Muscle layer of duodenum (tissue), 2 donors: ENCODE data around the gene ZFP64.

ENCODE experiments used
- H3K27ac ChIP-seq: one replicate; pipeline ENCODE4 v1.7.0; 2013; ENCODE audit warnings: mild to moderate bottlenecking, low read length
- H3K27me3 ChIP-seq: one replicate; pipeline ENCODE4 v1.7.0; 2013; ENCODE audit warnings: low read depth, mild to moderate bottlenecking, control low read depth, low read length
- H3K36me3 ChIP-seq, 2 donors: one replicate each; pipeline ENCODE4 v1.7.0; 2013; ENCODE audit warnings: low read length in 2 of 2, control low read depth in 1 of 2, mild to moderate bottlenecking in 1 of 2; ENCODE audit not compliant: insufficient read depth in 2 of 2, control insufficient read depth in 1 of 2
- H3K4me1 ChIP-seq, 2 donors: one replicate each; pipeline ENCODE4 v1.7.0; 2013; ENCODE audit warnings: low read length in 2 of 2, mild to moderate bottlenecking in 2 of 2, control low read depth in 1 of 2, moderate library complexity in 1 of 2; ENCODE audit not compliant: insufficient read depth in 2 of 2, control insufficient read depth in 1 of 2
- H3K4me3 ChIP-seq, 2 donors: one replicate each; pipeline ENCODE4 v1.7.0; 2013; ENCODE audit warnings: low read length in 2 of 2, low read depth in 1 of 2, mild to moderate bottlenecking in 1 of 2
- H3K9me3 ChIP-seq, 2 donors: one replicate each; pipeline ENCODE4 v1.7.0; 2013; ENCODE audit warnings: low read length in 2 of 2, control low read depth in 1 of 2, mild to moderate bottlenecking in 1 of 2; ENCODE audit not compliant: control insufficient read depth in 1 of 2
- donor health status: healthy.

ZFP64 gene

DNA sequence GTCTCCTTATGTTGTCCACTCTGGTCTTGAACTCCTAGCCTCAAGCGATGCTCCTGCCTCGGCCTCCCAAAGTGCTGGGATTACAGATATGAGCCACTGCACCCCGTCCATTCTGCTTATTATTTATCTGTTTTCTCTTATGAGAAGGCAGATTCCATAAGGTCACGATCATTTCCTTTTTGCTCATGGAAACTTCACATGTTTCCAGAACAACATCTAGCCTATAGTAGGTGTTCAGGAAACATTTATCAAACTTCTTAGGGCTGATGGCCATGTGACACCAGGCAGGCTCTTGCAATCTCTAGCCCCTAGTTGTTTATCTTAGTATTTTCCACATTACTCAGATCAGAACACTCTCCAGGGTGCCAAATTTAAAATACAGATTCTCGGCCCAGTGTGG, 61.2 kb downstream of the ZFP64 start:
- Histone ChIP-seq H3K36me3 (no peaks in the 10 kb centered on the region), H3K4me3 (no peak overlapping the region), H3K27ac (no peak overlapping the region), H3K27me3 (no peaks in the 10 kb centered on the region), H3K4me1 (no peaks in the 10 kb centered on the region), H3K9me3 (peaks cover 0 to 3% of the 10 kb centered on the region in 2 donors)

- H3K9me3 ChIP-seq: peaks cover 0 to 3% of the 10 kb centered on the region in 2 donors
These were observed 62.0 kb downstream of the ZFP64 start for GRCh38 chr20:52129611-52130010.

DNA sequence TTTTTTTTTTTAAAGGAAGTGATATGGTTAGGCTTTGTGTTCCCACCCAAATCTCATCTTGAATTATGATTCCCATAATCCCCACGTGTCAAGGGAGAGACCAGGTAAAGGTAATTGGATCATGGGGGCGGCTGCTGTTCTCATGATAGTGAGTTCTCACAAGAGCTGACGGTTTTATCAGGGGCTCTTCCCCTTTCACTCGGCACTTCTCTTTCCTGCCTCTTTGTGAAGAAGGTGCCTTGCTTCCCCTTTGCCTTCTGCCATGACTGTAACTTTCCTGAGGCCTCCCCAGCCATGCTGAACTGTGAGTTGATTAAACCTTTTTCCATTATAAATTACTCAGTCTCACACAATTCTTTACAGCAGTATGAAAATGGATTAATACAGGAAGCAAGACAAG, 64.3 kb downstream of the ZFP64 start:
- Histone ChIP-seq H3K4me1 (no peaks in the 10 kb centered on the region), H3K4me3 (no peak overlapping the region), H3K9me3 (peaks cover 0 to 3% of the 10 kb centered on the region in 2 donors), H3K27ac (no peak overlapping the region), H3K36me3 (no peaks in the 10 kb centered on the region), H3K27me3 (no peaks in the 10 kb centered on the region)

More at GRCh38 chr20:52129611-52130010, 62.0 kb downstream of the ZFP64 start:
- Histone ChIP-seq H3K27me3 (no peaks in the 10 kb centered on the region), H3K4me3 (no peak overlapping the region), H3K4me1 (no peaks in the 10 kb centered on the region), H3K27ac (no peak overlapping the region), H3K36me3 (no peaks in the 10 kb centered on the region)

DNA sequence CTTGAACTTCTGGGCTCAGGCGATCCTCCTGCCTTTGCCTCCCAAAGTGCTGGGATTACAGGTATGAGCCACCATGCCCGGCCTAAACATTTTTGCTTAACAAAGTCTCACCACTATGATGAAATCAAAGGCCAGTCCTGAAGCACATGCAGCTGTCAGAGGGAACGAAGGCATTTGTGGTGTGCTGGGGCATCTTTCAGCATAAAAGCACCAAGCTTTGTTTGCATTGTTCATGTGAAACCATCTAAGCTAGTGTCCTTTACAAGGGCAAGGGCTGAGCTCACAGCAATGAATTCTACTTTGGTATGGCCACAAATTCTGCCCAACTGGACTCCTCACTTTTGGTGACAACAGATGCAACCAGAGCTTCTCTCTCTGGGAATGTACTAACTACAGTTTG, 66.8 kb downstream of the ZFP64 start:
- peaks cover 0 to 4% of the 10 kb centered on the region in 2 donors for H3K36me3 ChIP-seq
- H3K4me3 ChIP-seq: no peak overlapping the region
- no peak overlapping the region for H3K27ac ChIP-seq
- H3K4me1 ChIP-seq: no peaks in the 10 kb centered on the region
- H3K27me3 ChIP-seq: no peaks in the 10 kb centered on the region
- H3K9me3 ChIP-seq: peaks cover 0 to 4% of the 10 kb centered on the region in 2 donors

- Histone ChIP-seq H3K36me3 (peaks cover 0 to 4% of the 10 kb centered on the region in 2 donors), H3K9me3 (peaks cover 0 to 4% of the 10 kb centered on the region in 2 donors)
These were observed 72.9 kb downstream of the ZFP64 start for GRCh38 chr20:52118696-52119095.

GRCh38 chr20:52118016-52118623, 73.5 kb downstream of the ZFP64 start:
- Histone ChIP-seq H3K27ac (no peak overlapping the region), H3K4me3 (no peak overlapping the region), H3K9me3 (peaks cover 0 to 4% of the 10 kb centered on the region in 2 donors), H3K4me1 (no peaks in the 10 kb centered on the region), H3K27me3 (no peaks in the 10 kb centered on the region), H3K36me3 (peaks cover 0 to 4% of the 10 kb centered on the region in 2 donors)

More at GRCh38 chr20:52118696-52119095, 72.9 kb downstream of the ZFP64 start:
- no peaks in the 10 kb centered on the region for H3K27me3 ChIP-seq
- no peak overlapping the region for H3K4me3 ChIP-seq
- H3K4me1 ChIP-seq: no peaks in the 10 kb centered on the region
- H3K27ac ChIP-seq: no peak overlapping the region

DNA sequence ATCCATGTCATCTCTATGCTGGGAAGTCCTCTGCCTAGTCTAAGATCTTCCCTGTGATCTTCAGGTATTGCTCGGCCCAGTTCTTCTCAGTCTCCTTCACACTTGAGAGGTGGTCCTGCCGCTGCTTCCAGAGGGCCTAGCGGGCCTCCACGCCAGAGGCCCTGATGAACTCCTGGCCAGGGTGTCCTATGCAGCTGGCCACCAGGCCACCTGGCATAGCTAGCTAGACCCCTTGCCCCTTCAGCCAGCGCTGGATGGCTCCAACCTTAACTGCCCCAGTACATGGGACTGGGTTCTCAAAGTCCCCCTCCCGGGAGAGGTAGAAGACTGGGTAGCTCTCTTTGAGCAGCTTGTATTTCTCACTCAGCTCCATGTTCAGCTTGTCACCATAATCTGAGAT, 81.1 kb downstream of the ZFP64 start:
- no peak overlapping the region for H3K27ac ChIP-seq
- peaks cover 0 to 8% of the 10 kb centered on the region in 2 donors for H3K36me3 ChIP-seq
- H3K9me3 ChIP-seq: no peaks in the 10 kb centered on the region
- peaks cover 4% of the 10 kb centered on the region for H3K27me3 ChIP-seq
- H3K4me1 ChIP-seq: peaks cover 0 to 9% of the 10 kb centered on the region in 2 donors
- no peak overlapping the region for H3K4me3 ChIP-seq

DNA sequence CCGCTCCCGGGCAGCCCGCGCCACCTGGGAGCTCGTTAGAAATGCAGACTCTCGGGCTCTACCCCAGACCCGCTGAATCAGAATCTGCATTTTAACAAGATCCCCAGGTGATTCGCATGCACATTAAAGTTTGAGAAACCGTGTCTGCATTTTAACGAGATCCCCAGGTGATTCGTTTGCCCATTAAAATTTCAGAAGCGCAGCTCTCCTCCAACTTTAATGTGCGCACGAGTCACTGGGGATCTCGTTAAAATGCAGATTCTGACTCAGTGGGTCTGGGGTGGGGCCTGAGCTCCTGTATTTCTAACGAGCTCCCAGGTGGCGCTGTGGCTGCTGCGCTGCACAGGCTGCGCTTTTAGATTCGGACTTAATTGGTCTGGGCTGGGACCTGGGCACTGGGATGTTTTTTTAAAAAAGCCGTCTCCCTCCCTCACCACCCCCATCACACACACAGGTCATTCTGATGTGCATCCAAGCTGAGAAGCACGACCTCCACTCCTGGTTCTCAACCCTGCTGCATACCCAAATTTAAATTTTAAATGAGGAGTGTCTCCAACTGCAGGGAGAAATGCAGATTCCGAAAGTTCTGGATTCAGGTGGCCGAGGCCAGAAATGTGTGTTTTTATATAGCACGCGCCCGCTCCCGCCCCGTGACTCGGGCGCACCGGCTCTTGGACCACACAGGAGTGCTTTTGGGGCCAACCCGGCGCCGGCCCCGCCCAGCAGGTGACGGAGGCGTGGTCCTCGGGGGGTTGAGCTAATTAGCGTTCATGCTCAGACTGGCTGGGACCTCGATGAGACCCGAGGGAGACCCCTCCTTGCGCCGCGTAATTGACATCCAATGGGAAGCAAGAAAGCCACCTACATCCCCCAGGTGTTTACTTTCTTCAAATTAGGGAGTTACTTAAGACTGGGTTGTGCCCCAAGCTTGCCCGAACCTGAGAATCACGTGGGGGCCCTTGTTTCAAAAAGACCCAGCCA, 85.8 kb downstream of the ZFP64 start:
- Histone ChIP-seq H3K9me3 (no peaks in the 10 kb centered on the region), H3K4me1 (peaks cover 4 to 30% of the 10 kb centered on the region in 2 donors), H3K27me3 (peaks cover 19% of the 10 kb centered on the region), H3K27ac (no peak overlapping the region), H3K4me3 (peak overlapping the region; percentile 34 to 66), H3K36me3 (peaks cover 0 to 5% of the 10 kb centered on the region in 2 donors)

DNA sequence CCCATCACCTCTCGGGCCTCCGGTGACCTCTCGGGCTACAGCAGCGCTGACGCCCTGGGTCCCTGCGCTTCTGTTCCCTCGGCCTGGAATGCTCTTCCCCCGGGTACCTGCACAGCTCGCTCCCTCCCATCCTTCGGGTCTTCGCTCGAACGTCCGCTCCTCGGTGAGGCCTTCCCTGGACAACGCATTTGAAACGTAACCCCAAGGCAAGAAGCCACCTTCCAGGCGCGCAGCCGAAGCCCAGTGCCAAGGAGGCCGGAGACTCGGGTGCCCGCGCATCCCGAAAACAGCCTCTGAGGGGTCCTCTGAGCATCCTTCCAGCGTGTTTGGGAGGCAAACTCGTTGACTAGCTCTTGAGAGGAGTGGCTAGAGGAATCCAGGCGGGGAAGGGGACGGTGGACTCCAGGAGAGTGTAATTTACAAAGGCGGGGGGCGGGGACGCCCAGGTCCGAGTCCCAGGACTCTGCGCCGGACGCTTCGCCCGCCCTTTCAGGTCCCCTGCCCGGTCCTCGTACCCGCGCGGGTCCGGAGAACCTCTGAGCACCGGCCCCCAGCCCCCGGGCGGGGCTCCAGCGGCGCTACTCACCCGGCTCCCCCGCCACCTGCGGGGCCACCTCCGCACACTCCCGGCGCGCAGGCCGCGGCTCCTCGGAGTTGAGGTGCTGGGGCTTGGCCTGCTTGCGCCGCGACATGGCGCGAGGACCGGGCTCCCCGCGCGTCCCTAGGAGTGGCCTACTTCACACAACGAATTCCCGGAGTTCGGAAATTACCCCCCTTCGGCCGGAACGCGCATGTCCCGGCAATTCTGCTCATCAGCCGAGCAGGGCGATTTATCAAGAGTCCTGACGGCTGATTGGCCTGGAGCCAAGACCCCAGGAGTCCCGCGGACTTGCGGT, 86.8 kb downstream of the ZFP64 start:
- Histone ChIP-seq H3K4me1 (peaks cover 4 to 30% of the 10 kb centered on the region in 2 donors), H3K36me3 (no peaks in the 10 kb centered on the region), H3K9me3 (no peaks in the 10 kb centered on the region), H3K4me3 (peak overlapping the region; percentile 44 to 66), H3K27me3 (peaks cover 19% of the 10 kb centered on the region), H3K27ac (no peak overlapping the region)

- peak overlapping the region; percentile 44 to 66 for H3K4me3 ChIP-seq
- H3K27ac ChIP-seq: no peak overlapping the region
- peaks cover 19% of the 10 kb centered on the region for H3K27me3 ChIP-seq
- H3K9me3 ChIP-seq: no peaks in the 10 kb centered on the region
- peaks cover 4 to 30% of the 10 kb centered on the region in 2 donors for H3K4me1 ChIP-seq
- H3K36me3 ChIP-seq: no peaks in the 10 kb centered on the region
These were observed 87.5 kb downstream of the ZFP64 start for GRCh38 chr20:52103913-52104545.
